ENCODE data around the gene CHMP6.

GRCh38 chr17:81019563-81020442 is 28.2 kb downstream of the CHMP6 start:
- TF ChIP-seq CTCF (IDR thresholded peaks at IDR 0.05): no peak
- no peak for TF ChIP-seq POLR2A (IDR thresholded peaks at IDR 0.05)

Data from lower leg skin (tissue), 3 donors.